HepG2 (cell line): ENCODE measurements around the gene PDE9A. TPM values are rescaled to one million over a fixed set of nuclear protein-coding genes. Genes with fewer than 3 reads are reported as not detected.
A peak's percentile ranks its signal among the peaks of the same experiment; 100 is the strongest.

Source experiments
- LCORL ChIP-seq, 2 experiments: fragments of 450-650 bp in 1 of 2; sonication (generic) in 1 of 2; formaldehyde crosslinking in 1 of 2; IDR thresholded peaks; 2 replicates each; pipeline versions ENCODE4 v1.5.0 to v1.6.1; 2017 to 2020; ENCODE audit warnings: antibody characterized with exemption in 1 of 2, missing genetic modification reagents in 1 of 2
- REL ChIP-seq: sonication (generic); formaldehyde crosslinking; conservative IDR thresholded peaks from 2 replicates; pipeline ENCODE4 v1.8.0; 2022; ENCODE audit warnings: mild to moderate bottlenecking, missing genetic modification reagents, moderate library complexity
- REST ChIP-seq, 2 experiments: IDR thresholded peaks; 2 replicates each; pipeline ENCODE4 v1.6.1; 2011 to 2012; ENCODE audit warnings: low read length in 2 of 2, borderline replicate concordance in 1 of 2, low read depth in 1 of 2, mild to moderate bottlenecking in 1 of 2, moderate library complexity in 1 of 2
- SP1 ChIP-seq, 2 experiments: fragments of 450-650 bp in 1 of 2; sonication (generic) in 1 of 2; formaldehyde crosslinking in 1 of 2; IDR thresholded peaks; 2 replicates each; pipeline versions ENCODE4 v1.4.0 to v1.6.1; 2016 to 2020; ENCODE audit warnings: missing genetic modification reagents in 1 of 2
- UBTF ChIP-seq: sonication (generic); formaldehyde crosslinking; IDR thresholded peaks from 2 replicates; pipeline ENCODE4 v1.4.0; 2020; ENCODE audit warnings: mild to moderate bottlenecking, missing genetic modification reagents
- ZNF350 ChIP-seq: sonication (generic); formaldehyde crosslinking; IDR thresholded peaks from 2 replicates; pipeline ENCODE4 v1.4.0; 2020; ENCODE audit warnings: mild to moderate bottlenecking, low read depth, missing genetic modification reagents, borderline replicate concordance
- ZNF441 ChIP-seq: sonication (generic); formaldehyde crosslinking; IDR thresholded peaks from 2 replicates; pipeline ENCODE4 v1.7.0; 2021; ENCODE audit warnings: missing genetic modification reagents, borderline replicate concordance
- ZNF644 ChIP-seq: IDR thresholded peaks from 2 replicates; pipeline ENCODE4 v1.6.1; 2016; ENCODE audit warnings: low read depth
- ZSCAN25 ChIP-seq: sonication (generic); formaldehyde crosslinking; IDR thresholded peaks from 2 replicates; pipeline ENCODE4 v1.8.0; 2022; ENCODE audit warnings: mild to moderate bottlenecking, missing genetic modification reagents
- polyA plus RNA-seq, 8 experiments: library from polyadenylated mRNA; depleted of rRNA in 3 of 8; stranded (reverse) in 7 of 8; unstranded in 1 of 8; fragments of >200 nt; fragmentation: Illumina TruSeq in 4 of 8; extraction: Trizol in 4 of 8; gene quantifications; 2 replicates each; pipeline versions ENCODE4 v1.2.1 to v1.2.3, GENCODE V29; 2011 to 2016; ENCODE audit warnings: low read depth in 4 of 8, missing spikeins in 1 of 8, mixed read lengths in 1 of 8; ENCODE audit not compliant: insufficient read depth in 1 of 8
- total RNA-seq, 5 experiments: library from RNA; depleted of rRNA; stranded (reverse); fragments of >200 nt; fragmentation: Illumina TruSeq; extraction: Trizol; gene quantifications; 2 replicates each; pipeline ENCODE4 v1.2.3, GENCODE V29; 2016; ENCODE audit warnings: low read depth in 1 of 5

Gene PDE9A
- total and polyA plus RNA-seq, 2 of the 13 experiments (the other 11 are each of a cell fraction or from before 2014, with no cell fraction given): 4.6 to 19.7 TPM

- TF ChIP-seq REST (IDR thresholded peaks at IDR 0.05; ENCODE audit: borderline replicate concordance in 1 of 2, low read depth in 1 of 2, low read length in 2 of 2): no peak
- TF ChIP-seq ZNF441: no peak
- TF ChIP-seq ZNF644 (CRISPR knock-in tag): no peak
- TF ChIP-seq ZNF350 (CRISPR knock-in tag): no peak
- TF ChIP-seq REL: no peak
- no peak for TF ChIP-seq UBTF (CRISPR knock-in tag)
- TF ChIP-seq SP1 (IDR thresholded peaks at IDR 0.05): no peak
- TF ChIP-seq SP1 (CRISPR knock-in tag; IDR thresholded peaks at IDR 0.05): no peak
- no peak for TF ChIP-seq LCORL (IDR thresholded peaks at IDR 0.05)
- no peak for TF ChIP-seq LCORL (CRISPR knock-in tag; IDR thresholded peaks at IDR 0.05)
- peak; percentile 94 for TF ChIP-seq ZSCAN25
- TF ChIP-seq, all 625 proteins: peak for 3
Measured at GRCh38 chr21:42784276-42784675, 130.9 kb downstream of the PDE9A start (continued).
